OCI-LY3 (cell line): ENCODE results near the gene ESRP2.

ENCODE experiments used
- H2AFZ ChIP-seq: fragments of 200-600, 300-600 bp; shearing (Covaris generic); 2 replicates; pipeline ENCODE4 v1.6.0; 2014; ENCODE audit warnings: antibody characterized with exemption, low read depth, low read length
- H3K27ac ChIP-seq: fragments of 200-600, 300-600 bp; sonication (generic); 2 replicates; pipeline ENCODE4 v1.5.1; 2014; ENCODE audit warnings: mild to moderate bottlenecking, low read length, moderate library complexity, mixed read lengths
- H3K27me3 ChIP-seq: fragments of 200-600, 300-600 bp; sonication (generic); 2 replicates; pipeline ENCODE4 v1.6.1; 2014; ENCODE audit warnings: low read depth, low read length, mixed read lengths
- H3K36me3 ChIP-seq: fragments of 200-600, 300-600 bp; sonication (generic); replicated peaks from 2 replicates; pipeline ENCODE3; 2014; ENCODE audit warnings: low read depth, low read length, mixed read lengths
- H3K4me1 ChIP-seq: fragments of 300-600, 200-600 bp; sonication (generic); 2 replicates; pipeline ENCODE4 v1.6.1; 2014; ENCODE audit warnings: low read length, mixed read lengths
- H3K4me2 ChIP-seq: fragments of 200-600, 300-600 bp; sonication (generic); 2 replicates; pipeline ENCODE4 v1.6.1; 2014; ENCODE audit warnings: low read length, mixed read lengths
- H3K4me3 ChIP-seq: fragments of 300-600, 200-600 bp; sonication (generic); 2 replicates; pipeline ENCODE4 v1.5.1; 2014; ENCODE audit warnings: antibody characterized with exemption, mild to moderate bottlenecking, low read length, moderate library complexity
- H3K79me2 ChIP-seq: fragments of 300-600, 200-600 bp; shearing (Covaris generic); 2 replicates; pipeline ENCODE4 v1.6.1; 2014; ENCODE audit warnings: mild to moderate bottlenecking, low read length, mixed read lengths
- H3K9ac ChIP-seq: fragments of 300-600, 200-600 bp; shearing (Covaris generic); 2 replicates; pipeline ENCODE4 v1.6.0; 2014; ENCODE audit warnings: mild to moderate bottlenecking, low read length, moderate library complexity
- H3K9me3 ChIP-seq: fragments of 200-600, 300-600 bp; shearing (Covaris generic); 2 replicates; pipeline ENCODE4 v1.6.1; 2014; ENCODE audit warnings: low read length, mixed read lengths; ENCODE audit not compliant: insufficient read depth
- H4K20me1 ChIP-seq: fragments of 200-600, 300-600 bp; sonication (generic); 2 replicates; pipeline ENCODE4 v1.6.1; 2016; ENCODE audit warnings: low read length, mixed read lengths; ENCODE audit not compliant: insufficient read depth
- EZH2phosphoT487 ChIP-seq: fragments of 200-600 bp; shearing (Covaris generic); IDR thresholded peaks from 2 replicates; pipeline ENCODE4 v1.6.1; 2018; ENCODE audit warnings: antibody characterized with exemption, mixed run types, low read depth
- TF ChIP-seq, protein P1 (sequence below): fragments of 200-600, 300-600 bp; sonication (generic); IDR thresholded peaks from 2 replicates; pipeline ENCODE4 v1.5.1; 2014; ENCODE audit warnings: antibody characterized with exemption, low read length, low read depth

Gene ESRP2

DNA sequence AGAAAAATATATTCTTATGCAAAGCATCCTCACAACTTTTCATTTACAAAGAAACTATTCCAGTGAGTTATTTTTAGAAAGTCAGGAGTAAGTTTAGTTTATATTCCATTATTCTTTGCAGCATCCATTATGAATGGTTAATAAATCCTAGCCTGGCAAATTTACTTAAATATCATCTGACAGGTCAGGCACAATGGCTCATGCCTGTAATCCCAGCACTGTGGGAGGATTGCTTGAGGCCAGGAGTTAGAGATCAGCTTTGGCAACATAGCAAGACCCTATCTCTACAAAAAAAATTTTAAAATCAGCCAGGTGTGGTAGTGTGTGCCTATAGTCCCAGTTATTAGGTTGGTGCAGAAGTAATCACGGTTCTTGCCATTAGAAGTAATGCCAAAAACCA lies 12.9 kb downstream of the ESRP2 start:
- no peaks in the 10 kb centered on the region for H3K27me3 ChIP-seq
- no peak overlapping the region for H3K4me2 ChIP-seq
- H3K9ac ChIP-seq, result no peak overlapping the region
- no peak for TF ChIP-seq EZH2phosphoT487
- TF ChIP-seq, protein P1, sequence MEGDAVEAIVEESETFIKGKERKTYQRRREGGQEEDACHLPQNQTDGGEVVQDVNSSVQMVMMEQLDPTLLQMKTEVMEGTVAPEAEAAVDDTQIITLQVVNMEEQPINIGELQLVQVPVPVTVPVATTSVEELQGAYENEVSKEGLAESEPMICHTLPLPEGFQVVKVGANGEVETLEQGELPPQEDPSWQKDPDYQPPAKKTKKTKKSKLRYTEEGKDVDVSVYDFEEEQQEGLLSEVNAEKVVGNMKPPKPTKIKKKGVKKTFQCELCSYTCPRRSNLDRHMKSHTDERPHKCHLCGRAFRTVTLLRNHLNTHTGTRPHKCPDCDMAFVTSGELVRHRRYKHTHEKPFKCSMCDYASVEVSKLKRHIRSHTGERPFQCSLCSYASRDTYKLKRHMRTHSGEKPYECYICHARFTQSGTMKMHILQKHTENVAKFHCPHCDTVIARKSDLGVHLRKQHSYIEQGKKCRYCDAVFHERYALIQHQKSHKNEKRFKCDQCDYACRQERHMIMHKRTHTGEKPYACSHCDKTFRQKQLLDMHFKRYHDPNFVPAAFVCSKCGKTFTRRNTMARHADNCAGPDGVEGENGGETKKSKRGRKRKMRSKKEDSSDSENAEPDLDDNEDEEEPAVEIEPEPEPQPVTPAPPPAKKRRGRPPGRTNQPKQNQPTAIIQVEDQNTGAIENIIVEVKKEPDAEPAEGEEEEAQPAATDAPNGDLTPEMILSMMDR, result no peak
- peaks cover 6% of the 10 kb centered on the region for H3K36me3 ChIP-seq
- H3K4me1 ChIP-seq, result no peaks in the 10 kb centered on the region
- no peak overlapping the region for H2AFZ ChIP-seq
- H3K79me2 ChIP-seq, result no peaks in the 10 kb centered on the region
- H3K4me3 ChIP-seq, result no peak overlapping the region
- no peaks in the 10 kb centered on the region for H4K20me1 ChIP-seq
- no peaks in the 10 kb centered on the region for H3K9me3 ChIP-seq
- no peak overlapping the region for H3K27ac ChIP-seq

DNA sequence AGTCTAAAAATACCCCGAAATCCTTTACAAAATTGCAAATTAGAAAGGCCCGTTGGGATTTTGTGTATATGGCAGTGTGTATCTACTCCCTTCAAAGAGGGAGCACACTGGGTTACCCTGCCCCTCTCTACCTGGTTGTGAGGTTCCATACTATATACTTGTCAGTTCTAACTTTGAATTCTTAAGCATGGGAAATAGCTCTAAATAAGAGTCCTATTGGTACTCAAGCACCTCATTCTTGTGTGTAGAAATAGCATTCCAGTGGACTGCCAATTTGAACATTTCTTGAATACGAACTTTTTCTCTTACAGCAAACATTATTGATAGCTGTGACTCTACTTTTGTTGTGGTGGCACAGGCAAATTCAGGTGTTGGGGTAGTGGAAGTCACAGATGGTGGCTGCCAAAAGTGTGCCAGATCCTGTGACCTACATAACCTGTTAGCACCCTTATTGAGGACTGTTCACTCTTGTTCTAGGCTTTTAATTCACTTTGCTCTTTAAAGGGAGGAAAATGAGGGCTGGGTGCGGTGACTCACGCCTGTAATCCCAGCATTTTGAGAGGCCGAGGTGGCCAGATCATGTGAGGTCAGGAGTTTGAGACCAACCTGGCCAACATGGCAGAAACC lies 16.1 kb downstream of the ESRP2 start:
- Histone ChIP-seq H3K27me3 (no peaks in the 10 kb centered on the region), H3K27ac (no peak overlapping the region), H2AFZ (no peak overlapping the region), H3K4me2 (no peak overlapping the region), H4K20me1 (no peaks in the 10 kb centered on the region), H3K9me3 (no peaks in the 10 kb centered on the region), H3K9ac (no peak overlapping the region), H3K4me1 (no peaks in the 10 kb centered on the region), H3K4me3 (no peak overlapping the region), H3K36me3 (peaks cover 6% of the 10 kb centered on the region), H3K79me2 (no peaks in the 10 kb centered on the region)
- TF ChIP-seq EZH2phosphoT487, result no peak
- TF ChIP-seq, protein P1, result no peak

DNA sequence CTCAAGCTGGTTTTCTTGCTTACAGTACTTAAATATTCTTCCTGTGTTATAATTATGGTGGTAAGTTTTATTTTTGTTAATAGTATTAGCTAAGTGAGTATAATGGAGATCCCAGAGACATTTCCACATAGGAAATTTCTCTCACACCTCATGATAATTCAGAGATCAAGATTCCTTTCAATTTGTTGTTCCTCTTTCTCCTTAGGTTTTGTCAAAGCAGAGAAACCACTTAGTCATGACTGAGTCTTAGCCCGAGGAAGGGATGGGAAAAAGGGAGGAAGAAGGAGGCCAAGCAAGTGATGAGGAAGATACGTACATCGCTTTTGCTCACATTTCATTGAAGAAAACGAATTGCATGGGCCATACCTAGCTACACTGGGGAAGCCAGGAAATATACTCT lies 18.4 kb downstream of the ESRP2 start:
- Histone ChIP-seq H3K27ac (no peak overlapping the region), H3K4me1 (no peaks in the 10 kb centered on the region), H3K9me3 (no peaks in the 10 kb centered on the region), H3K36me3 (peaks cover 6% of the 10 kb centered on the region), H3K9ac (no peak overlapping the region), H3K79me2 (no peaks in the 10 kb centered on the region), H4K20me1 (no peaks in the 10 kb centered on the region), H3K27me3 (no peaks in the 10 kb centered on the region), H3K4me3 (no peak overlapping the region), H2AFZ (no peak overlapping the region), H3K4me2 (no peak overlapping the region)
- TF ChIP-seq EZH2phosphoT487, result no peak
- TF ChIP-seq, protein P1, result no peak

DNA sequence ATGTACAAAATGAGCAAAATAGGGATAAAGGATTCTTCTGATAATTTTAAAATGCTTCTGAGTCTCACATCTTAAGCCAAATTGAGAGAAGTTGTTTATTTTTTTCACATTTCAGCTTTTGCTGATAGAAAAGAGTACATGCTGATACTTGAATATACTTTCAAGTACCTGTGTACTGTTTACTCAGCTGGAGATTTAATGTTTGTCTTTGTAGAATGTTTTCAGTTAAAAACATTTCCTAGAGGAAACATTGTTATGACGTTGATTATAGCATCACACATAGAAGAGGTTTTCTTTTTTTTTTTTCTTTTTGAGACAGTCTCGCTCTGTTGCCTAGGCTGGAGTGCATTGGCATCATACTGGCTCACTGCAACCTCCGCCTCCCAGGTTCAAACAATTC lies 19.7 kb downstream of the ESRP2 start:
- Histone ChIP-seq H3K4me1 (no peaks in the 10 kb centered on the region), H3K36me3 (peaks cover 5% of the 10 kb centered on the region), H3K4me3 (no peak overlapping the region), H3K79me2 (no peaks in the 10 kb centered on the region), H3K4me2 (no peak overlapping the region), H3K9me3 (no peaks in the 10 kb centered on the region), H2AFZ (no peak overlapping the region), H3K27me3 (no peaks in the 10 kb centered on the region), H3K27ac (no peak overlapping the region), H4K20me1 (no peaks in the 10 kb centered on the region), H3K9ac (no peak overlapping the region)
- TF ChIP-seq, protein P1, result no peak
- TF ChIP-seq EZH2phosphoT487, result no peak
